A375 (cell line): ENCODE data around the gene TUBGCP2. TPM values are rescaled to one million over a fixed set of nuclear protein-coding genes. Genes with fewer than 3 reads are reported as not detected.

Experiments used
- small RNA-seq: library from RNA; depleted of rRNA; stranded (forward); fragments of <200 nt; gene quantifications from one replicate; pipeline ENCODE3, GENCODE V24; 2014
- total RNA-seq: library from RNA; depleted of rRNA; stranded (reverse); fragments of >200 nt; shearing (Covaris generic); gene quantifications from 2 replicates; pipeline ENCODE4 v1.2.3, GENCODE V29; 2014; rRNA removed

The TUBGCP2 gene
- 64.2 and 72.5 TPM in 2 replicates for total RNA-seq

GRCh38 chr10:133308421-133309099 is at the start of gene TUBGCP2, which contains the start of gene ZNF511:
Gene TUBGCP2, minus strand, starts transcription at chr10:133308872. Its CDS starts 5,931 bp downstream, at chr10:133302941.
Gene ZNF511, plus strand, starts transcription at chr10:133308914. Its CDS starts 30 bp downstream, at chr10:133308944.

GRCh38 chr10:133357285-133358161 is 48.9 kb upstream of the TUBGCP2 start, which contains the start of gene FUOM:
Gene FUOM, minus strand, starts transcription at chr10:133358019. Its CDS starts 12 bp downstream, at chr10:133358007.

GRCh38 chr10:133336577-133337369 is 28.1 kb upstream of the TUBGCP2 start, which contains the start of gene CALY:
Gene CALY, minus strand, starts transcription at chr10:133336896. Its CDS starts 7,907 bp downstream, at chr10:133328989.

GRCh38 chr10:133276435-133277201 is 32.1 kb downstream of the TUBGCP2 start, which contains the start of gene ADAM8:
Gene ADAM8, minus strand, starts transcription at chr10:133276868. Its CDS starts 51 bp downstream, at chr10:133276817.

GRCh38 chr10:133237588-133238465 is 70.8 kb downstream of the TUBGCP2 start, which contains the start of gene VENTX:
Gene VENTX, plus strand, starts transcription at chr10:133237855. Its CDS starts 60 bp downstream, at chr10:133237915.

GRCh38 chr10:133230044-133230361 is 78.7 kb downstream of the TUBGCP2 start, which contains the start of gene UTF1:
Gene UTF1, plus strand, starts transcription at chr10:133230217. Its CDS starts 72 bp downstream, at chr10:133230289.

Small RNA genes within 50 kb of the gene (small RNA-seq; reads per million reads assigned to genes)
- not detected for gene BANF1P2

Other genes with a start within 250 kb of the TUBGCP2 start
- not detected in 2 replicates for gene ADGRA1, start 220.9 kb downstream of the TUBGCP2 start, total RNA-seq
- under 0.01 and 0.19 TPM in 2 replicates for gene KNDC1, start 148.7 kb downstream of the TUBGCP2 start, total RNA-seq
- not detected in 2 replicates for gene UTF1, start 78.7 kb downstream of the TUBGCP2 start, total RNA-seq
- gene VENTX, start 71.0 kb downstream of the TUBGCP2 start, total RNA-seq: not detected in 2 replicates
- 4.5 and 4.6 TPM in 2 replicates for gene ADAM8, start 32.0 kb downstream of the TUBGCP2 start, total RNA-seq
- gene ZNF511, start within 50 bp of the TUBGCP2 start, total RNA-seq: 55.6 and 66.6 TPM in 2 replicates
- 0.41 TPM in 1 of 2 replicates, not detected in the other for gene CALY, start 28.0 kb upstream of the TUBGCP2 start, total RNA-seq
- gene PRAP1, start 38.5 kb upstream of the TUBGCP2 start, total RNA-seq: not detected in 2 replicates
- gene FUOM, start 49.1 kb upstream of the TUBGCP2 start, total RNA-seq: 56.1 and 56.8 TPM in 2 replicates
- gene ECHS1, start 64.5 kb upstream of the TUBGCP2 start, total RNA-seq: 81.7 and 94.4 TPM in 2 replicates
- gene PAOX, start 70.4 kb upstream of the TUBGCP2 start, total RNA-seq: not detected in 2 replicates
- gene MTG1, start 85.3 kb upstream of the TUBGCP2 start, total RNA-seq: 55.5 and 57.6 TPM in 2 replicates
- gene SPRN, start 115.8 kb upstream of the TUBGCP2 start, total RNA-seq: not detected in 2 replicates
- 7.5 and 7.9 TPM in 2 replicates for gene SCART1, start 145.1 kb upstream of the TUBGCP2 start, total RNA-seq
- gene CYP2E1, start 218.5 kb upstream of the TUBGCP2 start, total RNA-seq: 4.0 and 6.4 TPM in 2 replicates